Prostate gland (tissue), 2 donors: ENCODE measurements around the gene MAGI3. TPM values are rescaled to one million over a fixed set of nuclear protein-coding genes. Genes with fewer than 3 reads are reported as not detected.

Experiments
- DNase-seq: peaks from one replicate; pipeline ENCODE4 v3.0.0-alpha.2; 2019; ENCODE audit warnings: low spot score
- H3K27ac ChIP-seq, 2 donors: fragments of 200-600 bp; sonication (generic); 2 replicates each; pipeline ENCODE4 v1.5.1; 2017 to 2019
- H3K27me3 ChIP-seq: fragments of 200-600 bp; sonication (generic); replicated peaks from 2 replicates; pipeline ENCODE4 v1.5.1; 2019; ENCODE audit not compliant: insufficient read depth
- H3K36me3 ChIP-seq, 2 donors: fragments of 200-600 bp; sonication (generic); 1 replicate in 1 of 2; 2 replicates in 1 of 2; pipeline versions ENCODE4 v1.5.1 to v1.8.1; 2017 to 2019
- H3K4me1 ChIP-seq: fragments of 200-600 bp; sonication (generic); replicated peaks from 2 replicates; pipeline ENCODE4 v1.5.1; 2019
- H3K4me3 ChIP-seq, 2 donors: fragments of 200-600 bp; sonication (generic); 2 replicates each; pipeline ENCODE4 v1.5.1; 2017 to 2019
- H3K9me3 ChIP-seq: fragments of 200-600 bp; sonication (generic); 2 replicates; pipeline ENCODE4 v1.5.1; 2017
- CTCF ChIP-seq, 4 experiments: fragments of 200-600 bp in 2 of 4; fragments of 450-650 bp in 2 of 4; sonication (generic) in 2 of 4; IDR thresholded peaks; 1 replicate in 3 of 4; 2 replicates in 1 of 4; pipeline ENCODE4 v1.5.1; 2016 to 2019; ENCODE audit warnings: antibody characterized with exemption in 4 of 4, mild to moderate bottlenecking in 2 of 4, moderate library complexity in 2 of 4
- POLR2A ChIP-seq: fragments of 450-650 bp; IDR thresholded peaks from one replicate; pipeline ENCODE4 v1.6.1; 2016; ENCODE audit warnings: antibody characterized with exemption, mild to moderate bottlenecking
- POLR2AphosphoS5 ChIP-seq: sonication (generic); formaldehyde crosslinking; IDR thresholded peaks from one replicate; pipeline ENCODE4 v1.6.1; 2017; ENCODE audit warnings: antibody characterized with exemption
- WGBS: methylation state at CpG from one replicate; pipeline ENCODE4 v1.1.5; 2018; 5-methylcytosine and 5-hydroxymethylcytosine counted together
- intact Hi-C: fragments of 100-400 bp; cut with DNase I; formaldehyde crosslinking; loops from one replicate; pipeline ENCODE4 v1.14.2; 2022
- total RNA-seq, 2 donors: library from RNA; depleted of rRNA; stranded (reverse); fragments of >200 nt; gene quantifications; one replicate each; pipeline ENCODE4 v1.1.0, GENCODE V29; 2016

MAGI3 gene
- total RNA-seq, 2 donors from 2014 or later = 20.2 to 23.2 TPM

- WGBS = 100% methylated on average over 1 of the region's 1 CpG
- no peaks in the 10 kb centered on the region for H3K9me3 ChIP-seq
- TF ChIP-seq POLR2AphosphoS5 (no peak), CTCF (IDR thresholded peaks at IDR 0.05) (no peak), POLR2A (no peak)
- H3K27ac ChIP-seq = no peak overlapping the region
- no peaks in the 10 kb centered on the region for H3K27me3 ChIP-seq
- H3K4me3 ChIP-seq = no peak overlapping the region
- DNase-seq = no peak
- intact Hi-C loops = loop anchor here (10.0 kb wide), 1 partner anchor 286 kb away; no protein-coding TSS in a partner anchor
- H3K4me1 ChIP-seq = no peaks in the 10 kb centered on the region
- H3K36me3 ChIP-seq = peaks cover 0 to 4% of the 10 kb centered on the region in 2 donors
These were observed 280.3 kb downstream of the MAGI3 start for GRCh38 chr1:113670650-113671049.

GRCh38 chr1:113672491-113672890 is 282.2 kb downstream of the MAGI3 start:
- DNase-seq = no peak
- no peak overlapping the region for H3K27ac ChIP-seq
- H3K4me1 ChIP-seq = no peaks in the 10 kb centered on the region
- 87% methylated on average over 4 of the region's 4 CpGs for WGBS
- intact Hi-C loops = loop anchor here (10.0 kb wide), 1 partner anchor 288 kb away; no protein-coding TSS in a partner anchor
- H3K4me3 ChIP-seq = no peak overlapping the region
- H3K9me3 ChIP-seq = no peaks in the 10 kb centered on the region
- TF ChIP-seq POLR2A (no peak), CTCF (IDR thresholded peaks at IDR 0.05) (no peak), POLR2AphosphoS5 (no peak)
- no peaks in the 10 kb centered on the region for H3K27me3 ChIP-seq
- peaks cover 0 to 4% of the 10 kb centered on the region in 2 donors for H3K36me3 ChIP-seq

- no peak for DNase-seq
- intact Hi-C loops = loop anchor here (10.0 kb wide), 1 partner anchor 290 kb away; no protein-coding TSS in a partner anchor
- H3K27ac ChIP-seq = no peak overlapping the region
- H3K9me3 ChIP-seq = no peaks in the 10 kb centered on the region
- H3K4me1 ChIP-seq = no peaks in the 10 kb centered on the region
- no peak overlapping the region for H3K4me3 ChIP-seq
- WGBS = 89% methylated on average over 1 of the region's 1 CpG
- no peaks in the 10 kb centered on the region for H3K27me3 ChIP-seq
- H3K36me3 ChIP-seq = peaks cover 0 to 4% of the 10 kb centered on the region in 2 donors
- TF ChIP-seq CTCF (IDR thresholded peaks at IDR 0.05) (no peak), POLR2A (no peak), POLR2AphosphoS5 (no peak)
These were observed 284.3 kb downstream of the MAGI3 start for GRCh38 chr1:113674591-113674990.

GRCh38 chr1:113675302-113675701 is 285.0 kb downstream of the MAGI3 start:
- Histone ChIP-seq H3K4me1 (no peaks in the 10 kb centered on the region), H3K9me3 (no peaks in the 10 kb centered on the region), H3K36me3 (peaks cover 0 to 4% of the 10 kb centered on the region in 2 donors), H3K4me3 (no peak overlapping the region), H3K27ac (no peak overlapping the region), H3K27me3 (no peaks in the 10 kb centered on the region)
- intact Hi-C loops = loop anchor here (5.0 to 10.0 kb wide), 2 partner anchors 291 to 958 kb away; partner anchors contain the start of gene PPM1J
- 88% methylated on average over 2 of the region's 2 CpGs for WGBS
- no peak for DNase-seq
- TF ChIP-seq POLR2AphosphoS5 (no peak), CTCF (IDR thresholded peaks at IDR 0.05) (no peak), POLR2A (no peak)

- DNase-seq = no peak
- intact Hi-C loops = loop anchor here (2.0 to 10.0 kb wide), 3 partner anchors 292 to 959 kb away; partner anchors contain the start of genes LRIG2 and PPM1J
These were observed 286.2 kb downstream of the MAGI3 start for GRCh38 chr1:113676524-113676923.

More at GRCh38 chr1:113676524-113676923, 286.2 kb downstream of the MAGI3 start:
- TF ChIP-seq POLR2A (no peak), POLR2AphosphoS5 (no peak), CTCF (IDR thresholded peaks at IDR 0.05) (no peak)
- Histone ChIP-seq H3K27me3 (no peaks in the 10 kb centered on the region), H3K36me3 (peaks cover 0 to 4% of the 10 kb centered on the region in 2 donors), H3K4me1 (no peaks in the 10 kb centered on the region), H3K27ac (no peak overlapping the region), H3K4me3 (no peak overlapping the region), H3K9me3 (no peaks in the 10 kb centered on the region)
- WGBS = 84% methylated on average over 5 of the region's 5 CpGs
